ENCODE measurements around the gene GJC1. TPM values are rescaled to one million over a fixed set of nuclear protein-coding genes. Genes with fewer than 3 reads are reported as not detected.

Gene GJC1
- total RNA-seq = 81.3 TPM

- no peak for DNase-seq
Observed at GRCh38 chr17:44829523-44830358, at the start of gene GJC1. GJC1 (minus strand) TSS chr17:44830287; CDS start chr17:44805817, 24,470 bp downstream.

DNA sequence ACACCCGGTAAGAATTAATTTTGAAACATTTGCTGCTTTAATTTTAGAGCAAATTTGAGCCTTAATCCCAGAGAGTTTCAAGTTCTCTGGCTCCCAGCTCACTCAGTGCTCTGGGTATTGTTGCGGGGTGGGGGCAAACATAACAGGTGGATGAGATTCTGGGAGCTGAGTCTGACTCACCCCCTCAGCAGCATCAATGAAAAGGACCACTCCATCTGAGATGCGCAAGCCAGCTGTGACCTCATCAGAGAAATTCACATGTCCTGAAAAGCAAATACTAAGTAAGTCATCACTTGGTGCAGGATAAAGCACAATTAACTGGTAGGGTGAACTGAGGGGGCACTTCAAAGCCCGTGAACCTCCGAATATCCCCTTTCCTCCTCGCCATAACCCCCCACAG lies 49.3 kb upstream of the GJC1 start:
- no peak for DNase-seq

DNA sequence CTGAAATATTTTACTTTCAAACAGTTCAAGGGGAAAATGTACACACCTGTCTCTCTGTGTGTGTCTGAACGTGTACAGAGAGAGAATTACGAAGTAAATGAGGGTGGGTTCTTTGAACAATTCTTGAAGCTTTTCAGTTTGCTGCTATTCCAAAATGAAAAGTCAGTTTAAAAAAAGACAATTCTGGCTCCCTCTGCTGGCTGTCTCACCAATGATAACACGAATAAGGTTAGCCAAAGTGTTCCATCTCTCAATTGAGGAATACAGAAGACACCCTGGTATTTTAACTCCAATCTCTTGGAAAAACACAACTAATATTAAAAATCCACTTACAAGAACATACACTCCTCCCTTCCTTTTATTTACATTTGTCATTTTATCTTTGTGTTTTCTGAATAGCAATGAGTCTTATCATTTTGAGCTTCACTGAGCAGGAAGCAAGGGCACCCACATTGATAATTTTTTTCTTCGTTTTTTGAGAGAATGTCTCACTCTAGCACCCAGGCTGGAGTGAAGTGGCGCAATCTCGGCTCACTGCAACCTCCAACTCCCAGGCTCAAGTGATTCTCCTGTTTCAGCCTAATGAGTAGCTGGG lies 48.6 kb upstream of the GJC1 start:
- no peak for DNase-seq

DNA sequence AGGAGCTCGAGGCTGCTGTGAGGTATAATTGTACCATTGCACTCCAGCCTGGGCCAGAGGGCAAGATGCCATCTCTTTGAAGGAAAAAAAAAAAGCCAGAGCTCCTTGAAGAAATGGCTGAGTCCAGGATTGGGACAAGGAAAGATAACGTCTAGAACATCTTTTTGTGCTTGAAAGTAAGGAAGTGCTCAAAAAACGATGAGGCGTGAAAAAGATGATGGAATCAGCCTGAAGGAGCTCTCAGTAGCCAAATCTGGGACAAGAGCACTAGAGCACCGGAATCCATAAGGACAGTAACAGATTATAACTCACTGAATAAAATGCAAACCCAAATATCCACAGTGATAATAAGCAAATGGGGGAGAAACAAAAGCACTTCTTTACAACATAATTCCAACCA lies 47.0 kb upstream of the GJC1 start:
- no peak for DNase-seq

DNA sequence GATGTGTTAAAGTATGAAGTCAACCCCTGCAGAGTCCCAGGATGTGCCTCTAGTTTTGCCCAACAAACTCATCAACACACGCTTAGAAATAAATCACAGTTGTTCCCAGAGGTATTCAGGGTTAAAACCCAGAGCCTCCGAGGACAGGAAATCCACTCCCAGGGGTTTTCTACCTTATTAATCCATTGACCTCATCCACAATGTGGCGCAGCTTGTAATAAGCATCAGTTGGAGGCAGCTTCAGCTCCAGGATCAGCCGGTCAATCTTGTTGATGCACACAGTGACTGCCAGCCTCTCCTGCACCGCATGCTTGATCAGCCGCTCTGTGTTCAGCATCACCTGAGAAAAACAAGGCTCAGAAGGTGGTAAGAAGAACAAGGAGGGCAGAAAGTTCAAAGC lies 45.7 kb upstream of the GJC1 start:
- DNase-seq = no peak

DNA sequence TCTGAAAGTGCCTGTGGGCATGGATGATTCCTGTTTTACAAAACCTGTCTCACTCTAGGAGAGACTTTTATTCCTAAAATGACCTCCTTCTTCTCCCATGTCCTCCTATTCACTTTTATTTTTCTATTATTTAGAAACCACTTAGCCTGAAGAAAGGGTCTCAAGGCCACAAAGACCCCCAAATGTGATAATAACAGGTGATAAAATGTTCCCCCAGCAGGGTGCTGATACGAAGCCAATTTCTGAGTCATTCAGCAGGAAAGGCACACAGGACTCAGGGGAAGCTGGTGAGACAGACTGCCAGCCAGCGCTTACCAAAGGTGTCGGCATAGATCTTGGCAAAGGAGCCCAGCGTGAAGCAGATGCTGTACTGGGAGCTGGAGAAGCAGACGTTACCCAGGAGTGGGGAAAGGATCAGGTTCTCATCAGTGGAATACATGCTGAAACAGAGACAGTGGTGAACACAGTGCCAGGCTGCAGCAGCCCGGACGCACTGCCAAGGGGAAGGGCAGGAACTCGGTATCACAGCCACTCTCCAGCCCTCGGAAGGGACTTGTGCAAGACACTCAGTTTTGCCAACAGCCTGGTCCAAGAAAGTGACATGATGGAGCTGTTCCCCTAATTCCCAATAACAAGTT lies 42.2 kb upstream of the GJC1 start:
- DNase-seq = peak; percentile 73

- DNase-seq = peak; percentile 15
Observed at GRCh38 chr17:44871556-44871955, 41.5 kb upstream of the GJC1 start.

DNA sequence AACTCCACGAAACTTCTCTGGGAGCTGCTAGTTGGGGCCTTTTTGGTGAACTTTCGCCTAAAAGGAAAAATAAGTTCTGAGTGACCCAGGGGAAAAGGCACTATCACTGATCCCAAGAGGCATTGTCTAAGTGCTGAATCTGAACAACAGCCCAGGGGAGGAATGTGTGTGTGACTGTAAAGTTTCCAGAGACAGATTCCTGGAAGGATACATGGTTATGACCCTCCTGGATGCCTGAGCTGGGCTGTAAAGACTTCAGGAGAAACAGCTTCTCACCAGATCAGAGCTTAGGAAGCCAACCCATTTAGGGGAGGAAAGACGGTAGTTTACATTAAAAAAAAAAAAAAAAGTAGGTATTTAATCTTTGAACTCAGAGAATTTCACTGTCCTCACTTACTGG lies 37.8 kb upstream of the GJC1 start:
- no peak for DNase-seq

DNA sequence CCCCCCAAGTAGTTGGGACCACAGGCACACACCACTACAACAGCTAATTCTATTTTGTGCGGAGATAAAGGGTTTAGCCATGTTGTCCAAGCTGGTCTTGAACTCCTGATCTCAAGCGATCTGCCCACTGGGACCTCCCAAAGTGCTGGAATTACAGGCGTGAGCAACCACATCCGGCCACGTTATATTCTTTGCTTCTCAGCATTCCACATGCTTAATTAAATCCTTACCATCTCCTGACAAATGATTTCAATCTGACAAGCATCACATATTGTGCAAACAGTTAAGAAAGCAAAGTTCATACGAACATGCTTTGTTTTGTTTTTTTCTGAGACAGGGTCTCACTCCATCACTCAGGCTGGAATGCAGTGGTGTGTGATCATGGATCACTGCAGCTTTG lies 35.8 kb upstream of the GJC1 start:
- DNase-seq = no peak

GRCh38 chr17:44865231-44865660 lies 35.2 kb upstream of the GJC1 start:
- peak; percentile 32 for DNase-seq

DNA sequence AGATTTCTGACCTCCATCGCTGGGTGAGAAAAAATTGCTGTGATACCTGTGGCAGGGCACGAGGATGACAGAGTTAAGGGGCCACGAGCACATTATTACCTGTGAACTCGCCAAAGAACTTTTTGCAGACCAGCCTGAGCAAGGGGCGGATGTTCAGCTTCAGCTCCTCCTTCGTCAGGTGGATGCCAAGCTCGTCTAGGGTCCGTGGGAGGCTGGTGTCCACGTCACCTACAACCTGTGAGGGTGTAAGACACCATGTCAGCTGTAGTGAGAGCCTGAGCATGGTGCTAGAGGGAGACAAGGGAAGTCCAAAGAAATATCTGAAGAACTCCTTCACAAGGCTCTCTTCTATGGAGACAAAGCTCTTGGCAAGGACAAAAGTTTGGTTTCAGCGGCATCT lies 34.7 kb upstream of the GJC1 start:
- DNase-seq = no peak

DNA sequence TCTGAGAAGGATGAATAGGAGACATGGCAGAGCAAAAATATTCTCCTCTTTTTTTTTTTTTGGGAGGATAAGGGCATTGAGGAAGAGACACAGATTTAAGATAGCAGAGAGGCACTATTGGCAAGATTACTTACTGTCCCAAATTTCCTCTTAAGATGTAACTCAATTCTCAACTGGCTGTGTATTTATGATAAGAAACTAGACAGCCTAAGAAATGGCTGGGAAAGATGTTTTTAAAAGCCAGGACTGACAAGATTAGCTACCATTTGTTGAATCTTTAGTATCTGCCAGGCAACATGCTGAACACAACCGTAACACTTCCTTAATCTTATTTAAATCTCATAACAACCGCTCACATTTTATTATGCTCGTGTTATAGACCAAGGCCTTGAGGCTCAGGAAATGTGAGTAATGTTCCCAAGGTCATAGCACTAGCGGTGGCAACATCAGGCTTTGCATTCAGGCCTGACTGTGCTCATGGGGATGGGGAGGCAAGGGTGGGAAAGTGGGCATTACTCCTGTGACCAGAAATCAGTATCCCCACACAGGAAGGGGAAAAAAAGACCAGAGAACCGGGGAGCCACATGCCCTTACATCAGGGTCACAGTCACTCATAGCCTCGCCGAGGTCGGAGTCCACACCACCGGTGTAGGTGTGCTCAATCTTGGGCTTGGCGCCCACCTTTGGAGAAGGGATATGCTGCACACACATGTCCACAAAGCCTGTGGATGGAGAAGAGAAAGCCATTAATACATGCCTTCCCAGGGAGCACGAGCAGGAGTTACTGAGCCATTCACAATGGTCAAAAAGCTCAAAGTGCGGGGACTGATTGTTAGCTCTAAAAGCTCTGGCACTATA lies 33.2 kb upstream of the GJC1 start:
- DNase-seq = no peak

DNA sequence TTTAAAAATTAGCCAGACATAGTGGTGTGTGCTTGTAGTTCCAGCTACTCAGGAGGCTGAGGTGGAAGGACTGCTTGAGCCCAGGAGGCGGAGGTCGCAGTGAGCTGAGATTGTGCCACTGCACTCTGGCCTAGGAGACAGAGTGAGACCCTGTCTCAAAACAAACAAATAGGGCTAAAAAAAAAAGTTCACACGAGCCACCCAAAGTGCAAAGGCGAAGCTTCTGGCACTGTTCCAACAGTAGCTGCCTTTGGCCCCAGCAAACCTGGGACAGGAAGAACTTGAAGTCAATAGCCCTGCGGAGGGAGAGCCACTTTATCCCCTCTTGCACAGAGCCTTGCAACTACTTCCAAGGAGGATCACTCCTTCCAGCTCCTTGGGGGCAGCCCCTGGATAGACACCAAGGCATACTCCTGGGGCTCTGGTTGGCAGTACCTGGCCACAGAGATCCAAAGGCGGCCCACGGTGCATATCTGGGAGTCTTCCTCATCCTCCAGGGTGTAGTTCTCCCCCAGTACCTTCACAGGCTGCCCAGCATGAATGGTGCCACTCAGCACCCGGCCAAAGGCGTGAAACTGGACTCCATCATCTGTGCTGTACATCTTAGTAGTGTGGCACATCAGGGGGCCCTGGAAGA lies 32.3 kb upstream of the GJC1 start:
- DNase-seq = no peak

DNA sequence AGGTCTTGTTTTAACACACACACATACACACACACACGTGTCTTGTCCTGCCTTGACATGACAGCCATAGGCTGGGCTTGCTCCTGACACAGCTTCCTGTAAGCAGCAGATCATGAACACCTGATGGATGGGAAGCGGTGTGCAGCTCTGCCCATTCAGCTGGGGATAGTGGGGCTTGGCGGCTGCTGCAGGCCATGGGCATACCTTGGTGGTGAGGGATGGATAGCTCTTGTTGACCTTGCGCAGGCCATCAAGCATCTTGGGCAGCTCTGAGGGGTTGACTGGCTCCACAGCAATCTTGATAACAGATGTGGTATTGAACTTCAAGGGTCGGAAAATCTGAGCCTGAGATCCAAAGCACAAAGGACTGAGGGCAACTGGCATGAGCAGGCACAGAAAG lies 29.6 kb upstream of the GJC1 start:
- no peak for DNase-seq

DNA sequence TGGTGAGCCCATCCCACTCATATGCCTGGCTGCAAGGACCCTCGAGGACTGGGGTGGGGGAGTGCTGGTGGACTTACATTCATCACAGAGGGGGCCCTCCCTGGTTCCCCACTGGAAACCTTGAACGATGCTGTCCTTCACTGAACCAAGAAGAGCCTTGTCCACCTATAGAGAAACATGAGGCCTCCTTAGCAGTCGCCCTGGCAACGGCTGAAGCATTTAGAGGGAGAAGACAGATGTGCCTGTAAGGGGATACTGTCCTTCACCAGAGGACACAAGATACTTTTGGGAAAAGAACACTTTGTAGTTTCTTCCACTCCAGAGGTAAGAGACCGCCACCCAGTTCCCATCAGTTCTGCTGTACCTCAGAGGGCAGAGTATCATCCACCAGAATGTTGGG lies 24.1 kb upstream of the GJC1 start:
- DNase-seq = no peak

DNA sequence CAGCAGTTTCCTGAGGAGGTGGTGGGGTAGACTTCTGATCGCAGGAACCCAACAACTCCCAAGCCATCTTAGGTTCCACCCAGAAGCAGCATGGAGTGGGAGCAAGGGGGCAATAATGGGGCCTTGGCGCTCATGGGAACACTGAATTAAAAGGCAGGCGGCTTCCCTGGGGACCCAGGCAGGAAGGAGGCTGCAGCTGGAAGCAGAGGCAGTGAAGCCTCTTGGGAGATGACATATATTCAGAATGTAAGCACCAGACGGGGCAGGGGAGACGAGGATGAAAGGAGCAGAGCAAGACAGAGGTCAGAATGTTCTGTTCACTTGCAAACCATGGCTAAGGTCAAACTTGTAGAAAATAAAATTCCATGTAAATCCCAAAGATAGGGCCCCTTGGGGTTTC lies 20.5 kb upstream of the GJC1 start:
- no peak for DNase-seq

DNA sequence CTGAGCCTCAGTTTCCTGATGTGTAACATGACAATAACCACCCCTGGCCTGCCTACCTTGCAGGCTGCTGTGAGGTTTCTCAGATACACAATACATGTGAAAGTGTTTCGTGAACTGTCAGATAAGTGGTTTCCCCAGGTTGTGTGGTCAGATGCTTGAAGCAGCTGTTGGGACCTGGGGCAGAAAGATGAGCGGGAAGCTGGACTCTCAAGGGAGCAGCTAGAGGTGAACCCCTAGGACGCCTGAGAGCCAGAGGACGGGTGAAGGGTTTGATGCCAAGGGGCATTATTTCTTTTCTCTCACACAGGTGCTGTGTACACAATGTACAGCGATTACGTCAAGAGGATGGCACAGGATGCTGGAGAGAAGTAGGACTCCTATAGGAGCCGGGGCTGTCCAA lies 19.9 kb upstream of the GJC1 start:
- DNase-seq = no peak

GRCh38 chr17:44848961-44849489 lies 18.9 kb upstream of the GJC1 start:
- no peak for DNase-seq

DNA sequence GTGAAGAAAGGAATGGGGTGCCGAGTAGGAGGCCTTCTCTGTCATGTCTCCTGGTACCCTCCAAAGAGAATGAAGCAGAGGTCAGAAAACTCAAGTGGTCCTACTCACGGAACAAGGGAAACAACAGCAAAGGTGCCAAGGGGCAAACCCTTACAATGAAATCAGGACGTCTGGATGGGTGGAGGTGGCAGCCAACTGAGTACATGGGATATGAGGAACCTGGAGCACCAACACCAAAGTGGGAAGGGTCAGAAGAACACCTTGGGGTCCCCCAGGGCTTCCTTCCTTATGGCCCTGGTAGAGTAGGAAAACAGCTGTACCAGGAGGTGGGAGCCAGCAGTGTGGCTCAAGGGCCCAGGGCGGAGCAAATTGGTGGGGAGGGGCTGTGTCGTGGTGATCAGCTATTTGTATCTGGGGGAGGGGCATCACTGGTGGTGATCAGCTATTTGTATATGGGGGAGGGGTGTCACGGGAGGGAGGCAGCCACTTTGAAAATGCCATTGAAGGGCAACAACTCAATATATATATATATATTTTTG lies 18.2 kb upstream of the GJC1 start:
- no peak for DNase-seq

- no peak for DNase-seq
Observed at GRCh38 chr17:44847586-44847985, 17.5 kb upstream of the GJC1 start, which contains the start of gene HIGD1B. HIGD1B (plus strand) TSS chr17:44847883; CDS start chr17:44848153, 270 bp downstream.

- DNase-seq = no peak
Observed at GRCh38 chr17:44846206-44846605, 16.1 kb upstream of the GJC1 start.

Measured in occipital lobe (tissue), 2 donors.